GM18858 (cell line): ENCODE measurements around the gene KCNK2.

Source experiments
- ATAC-seq: cut with Tn5 transposase; IDR thresholded peaks from one replicate; pipeline ENCODE4 v1.9.1; 2021; ENCODE audit not compliant: unreplicated experiment

KCNK2 gene

DNA sequence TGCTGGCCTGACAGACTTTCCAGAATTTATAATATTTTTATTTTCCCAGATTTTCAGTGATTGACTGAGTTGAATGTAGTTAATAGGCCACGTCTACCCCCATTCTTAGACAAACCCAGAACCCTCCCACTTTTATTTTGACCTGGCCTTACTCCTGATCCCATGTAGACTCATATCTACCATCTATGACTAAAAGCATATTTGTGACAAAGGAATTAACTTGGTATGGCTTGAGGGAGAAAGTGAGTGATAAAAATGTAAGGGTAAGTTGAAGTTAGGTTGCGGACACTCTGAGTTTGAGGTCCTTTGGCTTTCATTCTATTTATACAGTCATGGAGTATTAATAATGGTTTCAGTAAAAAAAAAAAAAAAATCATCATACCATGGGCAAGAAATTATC is 168.4 kb downstream of the KCNK2 start:
- no peak for ATAC-seq

- no peak for ATAC-seq
Observed at GRCh38 chr1:215251428-215251827, 168.9 kb downstream of the KCNK2 start.

- no peak for ATAC-seq
Observed at GRCh38 chr1:215252164-215252563, 169.6 kb downstream of the KCNK2 start.

DNA sequence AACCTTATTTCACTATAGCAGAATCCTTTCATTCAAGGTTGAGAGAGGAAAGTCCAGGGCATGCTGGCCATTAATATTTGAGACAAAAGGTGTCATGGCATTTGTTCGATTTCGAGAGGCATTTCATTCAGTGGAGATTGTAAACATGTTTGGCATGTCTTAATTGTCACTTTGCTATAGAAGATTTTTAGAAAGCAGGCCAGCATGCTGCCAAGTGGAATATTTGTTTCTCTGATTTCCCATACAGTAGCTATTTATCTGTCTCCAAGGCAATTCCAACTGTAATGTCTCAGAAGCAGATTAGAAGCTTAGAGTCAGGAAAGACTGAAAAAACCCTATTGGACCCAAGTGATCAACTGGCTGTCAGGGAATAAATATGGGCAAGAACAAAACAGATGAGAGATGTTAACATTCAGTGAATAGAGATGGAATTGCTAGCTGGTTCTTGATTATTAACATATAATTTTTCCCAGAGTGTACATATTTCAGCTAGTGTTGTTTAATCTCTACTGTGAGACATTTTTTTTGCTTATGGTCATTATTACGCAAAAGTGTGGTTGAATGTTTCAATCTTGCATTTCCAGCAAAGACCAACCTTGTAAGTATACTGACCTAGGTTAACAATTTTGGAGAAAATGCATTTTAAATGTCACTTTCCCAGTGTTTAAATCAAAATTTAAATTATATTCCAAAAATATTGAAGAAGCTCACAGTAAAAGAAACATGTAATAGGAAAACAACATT is 174.6 kb downstream of the KCNK2 start:
- no peak for ATAC-seq

DNA sequence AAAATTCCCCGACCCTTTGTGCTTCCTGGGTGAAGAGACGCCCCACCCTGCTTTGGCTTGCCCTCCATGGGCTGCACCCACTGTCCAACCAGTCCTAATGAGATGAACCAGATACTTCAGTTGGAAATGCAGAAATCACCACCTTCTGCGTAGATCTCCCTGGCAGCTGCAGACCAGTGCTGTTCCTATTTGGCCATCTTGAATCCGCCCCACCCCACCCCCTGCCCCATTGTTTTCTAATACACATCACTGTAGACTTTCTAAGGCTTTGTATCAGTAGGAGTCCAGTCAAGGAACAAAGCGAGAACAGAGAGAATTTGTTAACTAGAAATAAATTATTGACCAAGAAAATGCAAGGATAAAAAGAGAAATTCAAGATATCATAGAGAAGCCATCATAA is 178.2 kb downstream of the KCNK2 start:
- ATAC-seq, result no peak

DNA sequence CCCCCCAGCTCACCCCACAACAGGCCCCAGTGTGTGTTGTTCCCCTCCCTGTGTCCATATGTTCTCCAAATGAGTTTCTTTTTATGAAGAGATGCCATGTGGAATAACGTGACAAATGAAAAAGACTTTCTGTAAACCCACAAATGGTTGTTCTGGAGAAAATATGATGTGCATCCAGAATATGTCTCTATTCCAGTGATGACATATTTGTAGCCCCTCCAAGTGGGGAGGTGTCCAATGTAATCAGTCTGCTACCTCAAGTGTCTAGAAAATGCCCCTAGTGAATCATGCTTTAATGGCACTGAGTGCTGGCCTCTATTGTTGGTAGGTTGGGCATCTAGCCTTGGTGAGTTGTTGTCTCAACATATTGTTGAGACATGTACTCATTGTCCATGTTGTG is 179.6 kb downstream of the KCNK2 start:
- no peak for ATAC-seq

GRCh38 chr1:215263636-215264035 is 181.1 kb downstream of the KCNK2 start:
- no peak for ATAC-seq

DNA sequence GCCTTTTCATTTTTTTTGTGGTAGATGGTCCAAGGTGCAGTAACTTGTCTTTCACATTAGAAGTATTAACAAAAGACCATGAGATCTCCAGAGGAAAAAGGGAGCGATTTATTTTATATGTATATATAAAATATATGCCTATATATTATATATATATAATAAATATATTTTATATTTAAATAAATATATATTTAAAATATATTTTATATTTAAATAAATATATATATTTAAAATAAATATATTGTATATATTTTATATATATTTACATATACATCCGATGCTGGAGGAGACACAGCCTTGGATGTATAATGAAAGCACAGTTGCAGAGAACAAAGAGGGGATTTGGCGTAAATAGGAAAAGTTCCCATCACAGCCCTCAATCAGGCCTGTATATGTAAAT is 182.1 kb downstream of the KCNK2 start:
- ATAC-seq, result no peak

GRCh38 chr1:215267495-215267894 is 185.0 kb downstream of the KCNK2 start:
- no peak for ATAC-seq

DNA sequence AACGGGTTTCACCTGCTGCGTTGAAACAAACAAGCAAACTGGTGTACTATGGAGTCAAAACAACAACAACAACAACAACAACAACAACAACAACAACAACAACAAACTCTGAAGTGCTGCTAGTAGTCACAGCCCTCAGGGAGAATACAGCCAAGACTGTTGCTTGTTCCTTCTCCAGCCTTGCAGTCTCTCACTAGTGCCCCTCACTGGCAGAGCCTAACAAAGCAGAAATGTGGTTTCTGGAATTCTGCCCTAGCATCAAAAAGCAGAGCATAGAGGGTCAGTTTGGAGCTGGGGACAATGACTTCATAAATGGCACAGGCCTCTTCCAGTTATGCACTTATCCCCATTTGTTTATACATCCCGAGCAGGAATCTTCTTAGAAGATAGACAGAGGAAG is 187.4 kb downstream of the KCNK2 start:
- ATAC-seq, result no peak

GRCh38 chr1:215273838-215274516 is 191.4 kb downstream of the KCNK2 start:
- no peak for ATAC-seq

- no peak for ATAC-seq
Observed at GRCh38 chr1:215276582-215276981, 194.0 kb downstream of the KCNK2 start.

DNA sequence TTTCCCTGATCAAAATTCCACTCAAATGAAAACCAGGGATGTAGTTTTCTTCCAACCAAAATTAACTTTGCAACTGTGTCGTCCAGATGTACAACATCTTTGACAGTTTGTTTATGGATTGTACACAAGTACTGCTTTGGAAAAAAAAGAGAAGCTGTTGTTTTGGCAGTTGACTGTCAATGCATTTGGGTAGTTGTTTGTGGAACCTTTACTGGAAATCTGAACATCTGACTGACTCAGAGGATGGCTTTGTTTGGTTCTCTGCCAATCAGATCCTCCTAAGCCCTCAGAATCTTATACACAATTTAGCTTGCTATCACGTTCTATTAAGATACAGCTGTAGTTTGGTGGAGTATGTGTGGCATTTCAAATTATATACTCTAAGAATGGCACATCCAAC is 195.0 kb downstream of the KCNK2 start:
- ATAC-seq, result no peak

- no peak for ATAC-seq
Observed at GRCh38 chr1:215279682-215280081, 197.1 kb downstream of the KCNK2 start.

DNA sequence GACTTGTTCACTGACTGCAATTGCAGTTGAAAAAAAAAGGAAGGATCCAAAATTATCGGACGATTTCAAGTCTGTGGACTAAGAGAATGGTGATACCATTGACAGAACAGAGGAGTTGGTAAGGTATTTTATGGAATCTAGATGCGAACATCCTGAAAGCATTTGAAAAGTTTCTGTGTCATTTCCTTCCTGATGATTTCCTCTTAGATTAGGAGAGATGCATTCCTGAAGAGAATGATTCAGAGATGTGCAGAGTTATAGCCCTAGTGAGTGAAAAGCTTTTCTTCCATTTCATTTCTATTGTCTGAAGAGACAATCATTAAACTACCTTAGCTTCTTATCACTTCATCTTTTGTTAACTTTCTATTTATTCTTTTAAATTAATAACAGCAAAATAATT is 200.0 kb downstream of the KCNK2 start:
- ATAC-seq, result no peak

GRCh38 chr1:215285013-215285800 is 202.7 kb downstream of the KCNK2 start:
- no peak for ATAC-seq
